Hepatocyte (in vitro differentiated cells): ENCODE data around the gene EFR3B.

Source experiments
- EZH2phosphoT487 ChIP-seq: fragments of 200-600 bp; sonication (generic); IDR thresholded peaks from one replicate; pipeline ENCODE4 v1.6.1; 2018; ENCODE audit warnings: antibody characterized with exemption, mild to moderate bottlenecking, low read depth, moderate library complexity; ENCODE audit not compliant: unreplicated experiment, severe bottlenecking
- TF ChIP-seq, protein P1 (sequence below): fragments of 200-600 bp; sonication (generic); IDR thresholded peaks from 2 replicates; pipeline ENCODE4 v1.5.1; 2016; ENCODE audit warnings: antibody characterized with exemption, mild to moderate bottlenecking; ENCODE audit not compliant: poor library complexity

DNA sequence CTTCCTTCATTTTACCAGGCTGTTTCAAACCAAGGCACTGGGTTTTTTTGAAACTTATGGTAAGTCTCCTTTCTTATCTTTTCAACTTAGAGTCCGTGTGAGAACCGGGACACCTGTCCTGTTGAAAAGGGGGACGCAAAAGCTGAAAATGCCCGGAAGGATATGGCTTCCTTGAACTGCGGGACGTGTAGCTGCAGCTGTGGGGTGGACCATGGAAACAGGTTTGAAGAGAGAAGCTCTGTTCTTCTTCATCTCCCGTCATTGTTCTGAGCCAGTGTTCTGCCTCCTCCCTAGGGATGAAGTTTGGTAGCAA is 40.6 kb upstream of the EFR3B start:
- TF ChIP-seq EZH2phosphoT487, result no peak
- TF ChIP-seq, protein P1, sequence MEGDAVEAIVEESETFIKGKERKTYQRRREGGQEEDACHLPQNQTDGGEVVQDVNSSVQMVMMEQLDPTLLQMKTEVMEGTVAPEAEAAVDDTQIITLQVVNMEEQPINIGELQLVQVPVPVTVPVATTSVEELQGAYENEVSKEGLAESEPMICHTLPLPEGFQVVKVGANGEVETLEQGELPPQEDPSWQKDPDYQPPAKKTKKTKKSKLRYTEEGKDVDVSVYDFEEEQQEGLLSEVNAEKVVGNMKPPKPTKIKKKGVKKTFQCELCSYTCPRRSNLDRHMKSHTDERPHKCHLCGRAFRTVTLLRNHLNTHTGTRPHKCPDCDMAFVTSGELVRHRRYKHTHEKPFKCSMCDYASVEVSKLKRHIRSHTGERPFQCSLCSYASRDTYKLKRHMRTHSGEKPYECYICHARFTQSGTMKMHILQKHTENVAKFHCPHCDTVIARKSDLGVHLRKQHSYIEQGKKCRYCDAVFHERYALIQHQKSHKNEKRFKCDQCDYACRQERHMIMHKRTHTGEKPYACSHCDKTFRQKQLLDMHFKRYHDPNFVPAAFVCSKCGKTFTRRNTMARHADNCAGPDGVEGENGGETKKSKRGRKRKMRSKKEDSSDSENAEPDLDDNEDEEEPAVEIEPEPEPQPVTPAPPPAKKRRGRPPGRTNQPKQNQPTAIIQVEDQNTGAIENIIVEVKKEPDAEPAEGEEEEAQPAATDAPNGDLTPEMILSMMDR, result no peak
